Measurements from ENCODE around the gene ZNF462. TPM values are rescaled to one million over a fixed set of nuclear protein-coding genes. Genes with fewer than 3 reads are reported as not detected.
"Not testable (repeated sequence)": the region's sequence is repeated elsewhere in the genome, so short reads cannot be mapped to it uniquely, and the experiment has no call there.

The ZNF462 gene
- total RNA-seq: 8.5 and 21.8 TPM in 2 replicates

DNA sequence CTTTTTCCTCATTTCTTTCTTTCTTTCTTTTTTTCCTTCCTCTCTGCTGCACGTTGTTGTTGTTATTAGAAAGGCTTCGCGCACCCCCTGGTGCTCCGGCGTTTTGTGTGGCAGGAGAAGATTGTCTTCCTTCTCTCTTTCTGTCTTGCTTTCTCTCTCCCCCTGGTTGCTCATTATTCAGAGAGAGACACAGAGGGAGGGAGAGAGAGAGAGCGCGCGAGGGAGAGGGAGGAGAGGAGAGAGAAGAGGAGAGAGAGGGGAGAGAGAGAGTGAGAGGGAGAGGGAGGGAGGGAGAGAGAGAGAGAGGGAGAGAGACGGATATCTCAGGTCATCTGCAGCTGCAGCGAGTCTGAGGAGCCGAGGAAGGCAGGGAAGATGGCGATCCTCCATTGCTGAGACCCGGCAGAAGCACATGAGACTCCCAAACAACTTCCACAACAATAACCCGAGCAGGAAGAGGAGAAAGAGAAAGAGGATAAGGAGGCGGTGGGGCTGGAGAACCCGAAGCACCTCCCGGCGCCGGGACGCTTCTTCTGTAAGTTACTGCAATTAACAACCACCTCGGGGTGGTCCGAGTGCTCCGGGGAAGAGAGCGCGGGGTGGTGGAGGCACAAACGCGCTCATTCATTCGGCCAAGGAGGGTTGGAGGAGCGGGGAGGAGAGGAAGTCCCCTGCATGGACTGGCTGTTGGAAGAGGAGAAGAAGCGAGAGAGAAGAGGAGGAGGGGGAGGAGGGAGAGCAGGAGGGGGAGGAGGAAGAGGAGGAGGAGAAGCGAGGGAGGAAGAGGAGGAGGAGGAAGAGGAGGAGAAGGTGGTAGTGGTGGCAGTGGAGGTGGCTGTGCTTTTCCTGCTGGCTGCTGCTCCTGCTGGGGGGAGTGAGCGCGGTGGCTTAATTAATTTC is at the start of gene ZNF462:
Gene ZNF462, plus strand, starts transcription at position 346 of the 900 bp plus-strand sequence. CDS start 60,218 bp downstream, outside the sequence.
- no peak for DNase-seq (ENCODE audit: low read depth, low spot score)

DNA sequence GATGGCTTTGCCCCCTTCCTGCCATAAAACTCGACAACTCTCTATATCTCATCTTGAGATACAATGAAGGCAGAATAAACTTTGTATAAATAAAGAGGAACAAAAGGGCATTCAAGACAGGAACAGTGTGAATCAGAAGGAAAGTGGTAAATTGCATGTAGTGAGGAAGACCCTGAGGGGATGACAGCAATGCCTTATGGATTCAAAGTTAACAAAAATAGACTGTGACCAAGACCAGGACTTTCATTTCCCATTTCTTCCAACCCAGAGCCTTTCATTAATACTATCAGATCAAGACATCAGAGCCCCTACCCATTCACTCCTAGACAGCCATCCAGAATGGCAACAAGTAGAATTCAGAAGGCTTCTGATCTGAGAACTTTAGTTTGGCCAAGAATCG is 46.4 kb upstream of the ZNF462 start:
- DNase-seq (ENCODE audit: low read depth, low spot score): no peak

DNA sequence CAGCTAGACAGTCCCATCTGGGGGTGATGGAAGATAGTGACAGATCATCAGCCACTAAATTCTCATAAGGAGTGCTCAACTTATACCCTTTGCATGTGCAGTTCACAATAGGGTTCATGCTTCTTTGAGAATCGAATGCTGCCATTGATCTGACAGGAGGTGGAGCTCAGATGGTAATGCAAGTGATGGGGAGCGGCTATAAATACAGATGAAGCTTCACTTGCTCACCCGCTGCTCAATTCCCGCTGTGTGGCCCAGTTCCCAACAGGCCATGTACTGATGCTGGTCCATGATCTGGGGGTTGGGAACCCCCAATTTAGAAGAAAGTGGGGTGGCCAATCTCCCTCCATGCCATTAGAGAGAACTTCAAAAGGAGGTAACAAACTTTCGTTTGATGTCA is 44.9 kb upstream of the ZNF462 start:
- no peak for DNase-seq (ENCODE audit: low read depth, low spot score)

GRCh38 chr9:106820866-106821265 is 42.1 kb upstream of the ZNF462 start:
- DNase-seq (ENCODE audit: low read depth, low spot score): no peak

DNA sequence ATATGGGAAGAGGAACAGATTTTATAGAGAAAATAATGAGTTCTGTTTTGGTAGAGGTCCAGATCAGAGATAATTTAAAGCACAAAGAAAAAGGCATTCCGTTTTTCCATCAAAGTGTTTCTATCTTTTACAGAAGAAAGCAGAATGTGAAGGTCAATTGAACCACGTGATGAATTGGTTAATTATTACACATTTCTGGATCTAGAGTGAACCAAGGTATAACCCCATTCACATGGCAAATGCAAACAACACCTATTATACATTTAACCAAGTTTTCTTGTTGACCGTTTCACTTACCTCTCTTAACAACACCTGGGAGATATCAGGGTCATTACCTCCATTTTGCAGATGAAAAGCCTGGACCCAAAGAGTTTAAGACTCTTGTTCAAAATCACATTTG is 34.9 kb upstream of the ZNF462 start:
- no peak for DNase-seq (ENCODE audit: low read depth, low spot score)

DNA sequence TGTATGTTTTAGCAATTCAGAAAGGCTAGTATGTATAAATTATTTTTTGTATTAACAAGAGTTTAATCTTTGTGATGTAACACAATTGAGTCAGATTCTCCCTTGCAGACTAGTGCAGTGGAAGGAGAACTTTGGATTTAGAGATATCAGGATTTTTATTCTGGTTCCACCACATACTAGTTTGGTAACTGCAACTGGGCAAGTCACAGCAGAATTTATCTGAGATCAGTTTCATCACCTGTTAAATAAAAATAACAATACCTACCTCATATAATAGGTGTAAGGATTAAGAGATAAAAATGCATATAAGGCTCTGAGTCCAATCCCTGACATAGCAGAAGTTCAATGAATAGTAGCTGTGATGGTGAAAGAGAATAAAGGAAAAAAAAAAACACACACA is 34.0 kb upstream of the ZNF462 start:
- no peak for DNase-seq (ENCODE audit: low read depth, low spot score)

DNA sequence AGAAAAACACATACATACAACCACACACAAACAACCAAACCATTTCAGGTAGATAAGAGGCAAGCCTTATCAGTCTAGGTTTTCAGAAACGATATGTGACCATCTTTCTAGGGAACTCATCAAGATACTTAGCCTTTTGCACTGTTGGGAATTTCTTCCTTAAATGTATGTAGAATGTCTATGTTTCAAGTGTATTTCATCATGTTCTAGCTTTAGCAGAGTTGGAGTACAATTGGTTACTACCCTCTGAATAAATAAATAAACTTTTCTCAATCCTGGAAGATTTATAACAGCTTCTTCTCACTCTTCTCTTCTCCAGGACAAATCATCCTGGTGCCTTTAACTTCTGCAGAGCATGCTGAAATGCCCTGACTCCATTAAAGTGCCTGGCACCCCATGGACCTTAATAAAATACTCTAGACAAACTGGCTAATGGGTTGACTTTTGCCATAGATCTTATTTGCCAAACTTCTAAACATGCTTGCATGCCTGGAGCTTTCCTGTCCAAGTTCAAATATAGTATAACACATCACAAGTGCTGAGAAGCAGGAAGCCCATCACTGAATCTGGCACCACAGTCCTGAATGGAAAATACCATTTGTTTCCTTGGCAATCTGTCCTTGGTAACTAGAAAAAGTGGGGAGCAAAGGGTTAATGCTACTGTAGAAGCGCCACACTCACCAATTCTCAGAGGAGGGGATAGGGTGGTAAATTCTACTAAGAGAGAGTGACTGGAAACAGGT is 33.1 kb upstream of the ZNF462 start:
- no peak for DNase-seq (ENCODE audit: low read depth, low spot score)

- DNase-seq (ENCODE audit: low read depth, low spot score): no peak
These were observed 32.3 kb upstream of the ZNF462 start for GRCh38 chr9:106830527-106831150.

DNA sequence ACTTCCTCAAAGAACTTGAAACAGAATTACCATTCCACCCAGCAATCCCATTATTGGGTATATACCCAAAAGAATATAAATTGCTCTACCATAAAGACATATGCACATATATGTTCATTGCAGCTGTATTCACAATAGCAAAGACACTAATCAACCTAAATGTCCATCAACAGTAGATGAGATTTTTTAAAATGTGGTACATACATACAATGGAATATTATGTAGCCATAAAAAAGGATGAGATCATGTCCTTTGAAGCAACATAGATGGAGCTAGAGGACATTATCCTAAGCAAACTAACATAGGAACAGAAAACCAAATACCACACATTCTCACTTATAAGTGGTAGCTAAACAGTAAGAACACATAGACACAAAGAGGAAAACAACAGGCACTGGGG is 28.1 kb upstream of the ZNF462 start:
- DNase-seq (ENCODE audit: low read depth, low spot score): no peak

GRCh38 chr9:106835840-106836239 is 27.1 kb upstream of the ZNF462 start:
- no peak for DNase-seq (ENCODE audit: low read depth, low spot score)

- DNase-seq (ENCODE audit: low read depth, low spot score): no peak
These were observed 19.6 kb upstream of the ZNF462 start for GRCh38 chr9:106843371-106843770.

DNA sequence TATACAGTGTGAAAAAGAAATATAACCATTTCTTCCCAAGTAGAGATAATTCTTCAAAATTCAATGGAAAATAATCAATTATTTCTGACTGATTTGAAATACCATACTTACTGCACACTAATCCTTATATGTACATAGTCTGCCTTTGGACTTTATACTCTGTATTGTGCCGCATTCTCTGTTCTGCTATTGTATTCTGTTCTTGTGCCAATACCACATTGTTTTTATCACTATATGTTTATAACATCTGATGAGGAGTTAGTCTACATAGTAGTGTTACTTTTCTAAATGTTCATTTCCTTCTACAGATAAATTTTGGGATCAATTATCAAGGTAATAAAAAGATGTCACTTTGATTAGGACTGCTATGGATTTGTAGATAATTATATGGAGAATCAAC is 16.7 kb upstream of the ZNF462 start:
- no peak for DNase-seq (ENCODE audit: low read depth, low spot score)

GRCh38 chr9:106846857-106847256 is 16.1 kb upstream of the ZNF462 start:
- DNase-seq (ENCODE audit: low read depth, low spot score): no peak

- not testable (repeated sequence) for DNase-seq (ENCODE audit: low read depth, low spot score)
These were observed 11.3 kb upstream of the ZNF462 start for GRCh38 chr9:106851640-106852039.

DNA sequence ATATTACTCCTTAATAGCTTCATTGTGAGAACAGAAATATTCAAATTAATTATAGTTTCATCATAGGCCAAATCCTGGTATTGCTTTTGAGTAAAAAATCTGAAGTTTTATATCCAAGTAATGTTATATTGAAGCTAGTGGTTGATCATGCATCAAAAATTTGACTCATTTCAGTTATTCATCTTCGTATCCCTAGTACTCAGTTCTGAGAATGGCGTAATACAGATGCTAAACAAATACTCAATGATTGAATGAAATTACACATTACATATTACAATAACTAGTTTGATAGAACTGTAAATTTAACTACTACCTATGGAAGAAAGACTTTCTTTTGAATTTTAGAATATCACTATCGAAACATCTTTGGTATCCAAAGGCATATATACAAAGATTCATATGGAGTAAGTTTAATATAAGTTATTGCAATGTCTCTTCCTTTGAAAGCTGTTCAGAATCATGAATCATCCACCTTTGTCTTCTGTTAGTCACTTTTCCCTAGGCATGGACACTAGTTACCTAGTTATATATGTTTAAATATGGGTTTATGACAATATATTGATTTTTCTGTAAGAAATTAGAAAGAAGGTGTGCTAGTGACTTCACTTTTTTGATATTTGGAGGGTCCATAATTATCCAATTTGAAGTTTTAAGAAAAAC is 5.0 kb upstream of the ZNF462 start:
- no peak for DNase-seq (ENCODE audit: low read depth, low spot score)

GRCh38 chr9:106859957-106860720 is 2.8 kb upstream of the ZNF462 start:
- DNase-seq (ENCODE audit: low read depth, low spot score): no peak

DNA sequence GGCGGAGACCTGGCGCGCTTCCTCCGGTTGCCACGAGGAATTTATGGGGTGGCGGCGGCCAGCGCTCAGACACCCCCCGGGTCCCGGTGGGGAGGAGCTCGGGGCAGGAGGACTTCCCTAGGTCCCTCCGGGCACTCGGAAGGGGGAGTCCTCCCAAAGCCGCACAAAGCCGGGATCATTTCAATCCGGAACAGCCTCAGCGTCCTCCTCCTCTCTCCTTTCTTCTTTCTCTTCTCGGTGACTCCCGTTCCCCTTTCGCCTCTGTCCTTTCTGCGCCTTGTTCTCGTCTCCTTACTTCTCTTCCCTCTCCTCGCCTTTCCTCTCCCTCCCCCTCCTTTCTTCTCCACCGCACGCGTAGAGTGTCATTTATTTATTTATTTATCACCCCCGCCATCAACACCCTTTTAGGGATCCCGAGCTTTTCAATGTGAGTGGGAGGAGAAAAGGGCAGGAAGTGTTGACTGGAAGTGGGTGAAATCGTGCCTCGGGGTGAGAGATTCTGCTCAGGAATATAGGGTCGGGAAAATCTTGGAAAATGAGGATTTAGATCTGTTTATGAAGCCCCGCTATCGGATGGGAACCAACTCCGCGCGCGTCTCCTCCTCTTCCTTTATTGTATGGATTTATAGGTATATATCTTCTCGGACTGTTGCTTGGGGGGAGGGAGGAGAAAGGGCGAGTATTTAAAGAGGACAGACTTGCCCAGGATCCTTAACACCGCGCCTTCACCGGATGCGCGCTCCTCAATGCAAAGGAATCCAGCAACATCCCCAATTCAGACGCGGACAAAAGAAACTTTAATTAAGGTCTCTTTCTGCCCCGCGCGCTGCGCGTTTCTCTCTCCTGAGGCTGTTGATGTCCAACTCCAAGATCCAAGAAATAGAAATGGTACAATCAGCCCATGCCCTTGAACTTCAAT is 2.0 kb upstream of the ZNF462 start:
- DNase-seq (ENCODE audit: low read depth, low spot score): no peak

DNA sequence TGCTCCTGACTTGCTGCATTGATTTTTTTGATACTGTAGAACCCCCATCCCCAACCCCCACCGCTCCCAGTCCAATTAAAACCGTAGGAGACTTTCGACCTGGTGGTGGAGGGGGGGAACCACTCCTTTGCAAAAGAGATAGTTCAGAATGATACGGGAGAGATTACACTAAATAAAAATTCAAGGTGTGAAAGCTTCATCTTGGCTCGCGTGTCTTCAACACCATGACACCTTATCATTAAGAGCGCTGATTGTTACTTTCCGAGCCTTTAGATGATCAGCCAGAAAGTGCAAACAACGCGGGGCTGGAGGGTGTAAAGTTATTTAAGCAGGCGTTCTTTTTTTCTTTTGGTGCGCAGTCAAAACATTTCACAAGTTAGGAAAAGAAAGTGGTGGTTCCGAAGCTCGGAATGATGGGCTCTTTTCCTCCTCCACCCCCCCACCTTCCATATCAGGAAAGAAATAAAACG is 1.3 kb upstream of the ZNF462 start:
- DNase-seq (ENCODE audit: low read depth, low spot score): no peak

DNA sequence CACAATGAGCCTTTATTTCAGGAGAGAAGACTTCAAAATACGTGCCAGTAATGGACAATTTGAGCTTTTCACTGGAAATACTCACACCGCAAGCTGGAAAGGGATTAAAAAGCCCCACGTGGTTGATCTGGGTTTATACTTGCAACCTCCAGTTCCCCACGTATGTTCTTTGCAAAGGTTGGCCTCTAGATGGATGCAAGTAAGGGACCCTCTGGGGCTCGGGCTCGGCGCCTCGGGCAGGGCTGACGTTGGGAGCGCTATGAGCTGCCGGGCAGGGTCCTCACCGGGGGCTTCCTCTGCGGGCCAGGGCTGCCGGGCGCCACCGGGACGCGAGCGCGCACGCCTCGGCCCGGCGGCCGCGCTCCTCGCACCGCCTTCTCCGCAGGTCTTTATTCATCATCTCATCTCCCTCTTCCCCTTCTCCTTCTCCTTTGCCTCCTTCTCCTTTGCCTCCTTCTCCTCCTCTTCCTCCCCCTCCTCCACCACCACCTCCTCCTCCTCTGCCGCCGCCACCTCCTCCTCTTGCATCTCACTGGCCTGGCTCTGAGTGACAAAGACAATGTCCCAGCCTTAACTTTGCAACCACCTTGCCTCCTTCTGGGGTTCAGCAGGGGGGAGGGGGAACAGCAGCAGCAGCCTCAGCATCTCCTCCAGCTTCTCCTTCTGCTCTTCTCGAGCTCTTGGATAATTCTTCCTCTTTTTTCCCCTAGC is 701 bp upstream of the ZNF462 start:
- no peak for DNase-seq (ENCODE audit: low read depth, low spot score)
